NCI-H526 (cell line): ENCODE measurements around the gene CES1.
"Not testable (repeated sequence)": the region's sequence is repeated elsewhere in the genome, so short reads cannot be mapped to it uniquely, and the experiment has no call there.

Experiments
- DNase-seq, 2 experiments: peaks; one replicate each; lab custom pipeline; 2025; lab: John Stamatoyannopoulos, UW

The CES1 gene

DNA sequence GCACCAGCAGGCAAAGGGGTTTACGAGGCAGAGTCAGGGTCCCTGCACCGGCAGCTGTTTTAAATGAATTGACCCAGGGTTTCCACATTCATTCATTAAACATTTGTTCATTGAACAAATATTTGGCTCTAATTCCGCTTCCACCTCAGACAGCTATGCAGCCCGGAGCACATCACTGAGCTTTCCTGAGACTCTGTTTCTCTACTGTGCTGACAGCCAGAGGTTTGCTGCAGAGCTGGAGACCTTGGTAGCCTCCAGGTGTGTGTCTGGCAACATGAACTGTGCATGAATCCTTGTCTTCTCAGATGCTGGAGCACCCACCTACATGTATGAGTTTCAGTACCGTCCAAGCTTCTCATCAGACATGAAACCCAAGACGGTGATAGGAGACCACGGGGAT is 42.7 kb downstream of the CES1 start:
- DNase-seq: not testable (repeated sequence)

DNA sequence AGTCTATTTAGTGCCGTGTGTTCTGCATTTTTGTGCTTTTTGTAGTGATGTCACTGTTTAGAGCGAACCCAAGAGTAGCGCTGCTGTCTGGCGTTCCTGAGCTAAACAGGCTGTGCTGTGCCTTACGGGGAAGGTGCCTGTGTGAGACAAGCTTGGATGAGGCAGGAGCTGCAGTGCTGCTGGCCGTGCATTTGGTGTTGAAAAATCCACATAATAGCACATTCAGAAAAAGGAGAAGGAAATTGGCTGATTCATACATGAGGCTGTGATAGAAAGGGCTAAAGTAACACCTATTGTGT is 50.2 kb downstream of the CES1 start:
- not testable (repeated sequence) for DNase-seq

DNA sequence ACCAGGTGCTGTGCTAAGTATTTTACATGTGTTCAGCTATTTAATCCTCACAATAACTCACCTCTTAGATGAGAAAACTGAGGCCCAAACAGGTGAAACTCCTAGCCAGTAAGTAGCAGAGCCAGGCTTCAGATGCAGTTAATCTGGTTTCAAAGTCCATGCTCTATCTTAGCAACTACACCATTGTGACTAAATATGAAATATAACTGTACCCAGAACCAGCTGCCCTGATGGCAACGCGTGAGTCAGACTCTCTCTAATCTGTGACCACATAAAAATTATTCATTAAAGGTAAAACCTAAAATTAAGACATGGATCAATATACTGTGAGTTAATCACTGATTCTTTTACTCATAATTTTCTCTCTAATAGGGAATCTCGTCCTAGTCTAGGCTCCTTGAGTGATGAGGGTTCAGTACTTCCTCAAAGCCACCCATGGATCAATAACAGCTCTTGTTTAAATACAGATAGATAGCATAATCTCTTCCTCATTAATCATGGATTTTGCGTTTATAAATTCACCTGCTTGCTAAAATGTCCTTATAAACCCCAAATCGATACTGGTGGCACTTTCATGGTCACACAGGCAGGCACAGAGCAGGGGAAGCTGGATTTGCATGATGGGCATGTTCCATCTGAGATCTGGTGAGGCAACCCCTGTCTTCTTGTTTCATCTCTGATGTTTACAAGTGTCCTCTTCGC is 50.7 kb downstream of the CES1 start:
- DNase-seq: not testable (repeated sequence)

DNA sequence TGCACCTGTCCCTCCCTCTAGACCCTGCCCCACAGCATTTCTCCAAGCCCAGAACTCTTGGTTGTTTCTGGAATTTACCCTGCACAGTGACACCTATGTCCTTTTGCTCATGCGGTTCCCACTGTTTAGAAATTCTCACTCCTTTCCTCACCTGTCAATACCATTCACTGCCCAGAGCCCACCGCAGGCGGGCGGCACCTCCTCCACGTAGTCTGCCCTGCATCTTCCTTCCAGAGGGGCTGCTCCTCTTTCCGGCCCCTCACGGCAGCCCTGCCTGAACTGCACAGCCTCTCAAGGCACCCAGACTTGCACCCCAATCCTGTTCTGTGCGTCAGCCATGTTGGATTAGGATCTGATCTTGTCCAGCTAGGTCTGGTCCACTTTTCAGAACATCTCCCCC is 51.4 kb downstream of the CES1 start:
- not testable (repeated sequence) for DNase-seq

DNA sequence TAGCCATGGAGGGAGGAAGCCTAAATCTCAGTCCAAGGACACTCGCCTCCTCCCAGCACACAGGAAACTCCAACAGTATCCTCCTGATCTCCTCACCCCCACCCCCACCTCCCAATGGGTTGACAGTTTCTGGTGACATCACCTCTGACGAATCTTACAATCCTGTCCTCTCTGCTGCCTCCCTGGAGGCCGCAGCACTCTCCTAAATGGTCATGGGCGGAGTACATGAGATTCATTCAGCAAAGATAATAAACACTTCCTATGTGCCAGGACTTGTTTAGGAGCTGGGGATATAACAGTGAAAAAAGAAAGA is 52.8 kb downstream of the CES1 start:
- not testable (repeated sequence) for DNase-seq

DNA sequence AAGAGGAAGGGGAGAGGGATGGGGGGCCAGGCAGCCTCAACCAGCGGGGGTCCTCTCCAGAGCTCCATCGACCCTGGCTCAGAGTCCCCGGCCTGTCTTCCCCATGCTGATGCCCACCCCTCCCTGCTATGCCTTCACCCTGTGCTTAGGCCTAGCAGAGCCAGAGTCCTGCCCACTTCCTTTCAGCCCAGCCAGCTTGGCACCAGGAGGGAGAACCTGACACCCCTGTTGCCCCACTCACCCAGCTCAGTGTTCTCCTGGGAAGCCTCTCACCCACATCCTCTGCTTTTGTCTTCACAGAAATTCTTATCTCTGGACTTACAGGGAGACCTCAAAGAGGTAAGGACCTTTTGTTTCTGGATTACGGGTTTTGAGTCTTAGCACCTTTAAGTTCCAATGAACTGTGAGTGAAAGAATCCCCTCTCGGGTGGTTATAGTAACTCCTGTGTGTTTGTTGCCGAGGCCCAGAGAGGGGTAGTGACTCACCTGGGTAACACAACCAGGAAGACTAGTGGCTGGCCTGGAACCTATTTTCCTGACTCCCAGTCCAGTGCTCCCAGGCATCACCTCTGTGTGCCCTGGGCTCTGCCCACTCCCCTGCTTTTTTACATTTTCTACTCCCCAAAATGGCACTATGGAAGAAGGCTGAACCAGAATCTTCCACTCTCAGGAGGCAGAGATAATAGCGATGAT is 53.3 kb downstream of the CES1 start:
- DNase-seq: no peak

DNA sequence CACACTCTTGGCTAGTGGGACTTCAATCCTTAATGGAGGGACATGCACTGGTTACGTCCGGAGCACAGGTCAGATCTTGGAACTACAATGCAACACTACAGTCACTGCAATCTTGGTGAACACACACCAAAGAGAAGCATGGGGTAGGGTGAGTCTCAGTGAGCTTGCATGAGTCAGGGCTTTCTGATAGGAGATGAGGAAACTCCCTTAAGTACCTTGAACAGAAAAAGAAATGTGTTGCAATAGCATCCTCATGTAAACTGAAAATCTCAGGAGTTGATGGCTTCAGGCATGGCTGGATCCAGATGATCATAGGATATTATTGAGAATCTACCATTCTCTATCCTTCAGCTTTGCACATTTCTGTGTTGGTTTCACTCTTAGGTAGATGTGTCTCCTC is 54.1 kb downstream of the CES1 start:
- no peak for DNase-seq

DNA sequence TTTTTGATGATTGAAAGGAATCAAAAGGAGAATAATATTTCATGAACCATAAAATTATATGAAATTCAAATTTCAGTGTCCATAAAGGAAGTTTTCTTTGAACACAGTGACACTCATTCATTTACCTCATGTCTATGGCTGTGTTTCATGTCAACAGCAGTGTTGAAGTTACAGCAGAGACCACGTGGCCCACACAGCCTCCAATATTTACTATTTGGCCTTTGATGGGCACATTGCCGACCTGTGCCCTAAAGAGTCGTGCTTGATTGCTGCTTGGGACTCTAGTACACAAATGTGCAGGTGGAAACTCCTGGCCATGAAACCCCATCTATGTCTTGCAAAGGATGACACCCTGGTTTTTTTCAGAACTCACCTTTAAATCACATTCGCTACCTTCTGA is 57.0 kb downstream of the CES1 start:
- DNase-seq: no peak

DNA sequence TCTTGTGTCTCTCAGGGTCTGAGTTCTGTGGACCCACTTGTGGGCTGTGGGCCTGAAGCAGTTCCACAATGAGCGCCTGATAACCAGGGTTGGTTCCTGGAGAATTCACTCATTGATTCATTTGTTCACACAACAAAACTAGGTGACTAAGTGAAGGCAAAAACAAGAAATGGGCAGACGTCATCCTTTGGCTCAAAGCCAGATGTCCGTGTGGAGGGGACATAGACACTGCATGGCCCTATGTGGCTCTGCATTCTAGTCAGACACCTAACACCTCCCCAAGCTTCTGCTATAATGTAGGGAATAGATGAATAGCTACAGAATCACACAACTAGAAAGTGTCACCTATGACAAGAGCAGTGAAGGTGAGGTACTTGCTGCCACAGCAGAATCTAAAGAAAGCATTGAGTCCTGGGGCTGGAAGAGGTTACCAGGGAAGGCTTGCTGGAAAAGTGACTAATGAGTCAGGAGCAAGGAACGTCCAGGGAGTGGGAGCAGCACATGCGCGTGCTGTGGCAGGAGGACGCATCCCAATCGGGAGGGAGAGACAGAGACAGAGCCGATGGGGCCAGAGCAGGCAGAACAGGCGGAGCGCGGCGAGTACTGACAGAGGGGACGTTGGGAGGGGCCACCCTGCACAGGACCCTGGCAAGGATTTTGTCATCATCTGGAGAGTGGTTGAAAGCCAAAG is 58.9 kb downstream of the CES1 start:
- DNase-seq: no peak

DNA sequence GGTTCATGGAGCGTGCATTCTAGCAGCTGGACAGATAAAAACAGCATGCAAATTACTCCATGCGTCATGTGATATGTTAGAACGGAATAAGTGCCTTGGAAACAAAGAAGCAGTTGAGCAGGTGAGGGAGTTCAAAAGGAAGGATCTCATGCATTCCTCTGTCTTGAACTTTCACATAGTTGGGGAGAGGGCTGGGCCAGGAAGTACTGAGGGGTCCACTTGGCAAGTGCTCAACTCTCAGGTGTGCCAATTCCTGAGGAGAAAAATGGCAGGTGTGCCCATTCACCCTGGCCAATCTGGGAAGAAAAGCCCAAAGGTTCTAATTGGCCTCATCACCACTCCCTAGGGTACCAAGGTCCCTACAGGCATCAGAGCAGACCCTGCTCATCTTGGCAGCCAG is 67.7 kb downstream of the CES1 start:
- no peak for DNase-seq

DNA sequence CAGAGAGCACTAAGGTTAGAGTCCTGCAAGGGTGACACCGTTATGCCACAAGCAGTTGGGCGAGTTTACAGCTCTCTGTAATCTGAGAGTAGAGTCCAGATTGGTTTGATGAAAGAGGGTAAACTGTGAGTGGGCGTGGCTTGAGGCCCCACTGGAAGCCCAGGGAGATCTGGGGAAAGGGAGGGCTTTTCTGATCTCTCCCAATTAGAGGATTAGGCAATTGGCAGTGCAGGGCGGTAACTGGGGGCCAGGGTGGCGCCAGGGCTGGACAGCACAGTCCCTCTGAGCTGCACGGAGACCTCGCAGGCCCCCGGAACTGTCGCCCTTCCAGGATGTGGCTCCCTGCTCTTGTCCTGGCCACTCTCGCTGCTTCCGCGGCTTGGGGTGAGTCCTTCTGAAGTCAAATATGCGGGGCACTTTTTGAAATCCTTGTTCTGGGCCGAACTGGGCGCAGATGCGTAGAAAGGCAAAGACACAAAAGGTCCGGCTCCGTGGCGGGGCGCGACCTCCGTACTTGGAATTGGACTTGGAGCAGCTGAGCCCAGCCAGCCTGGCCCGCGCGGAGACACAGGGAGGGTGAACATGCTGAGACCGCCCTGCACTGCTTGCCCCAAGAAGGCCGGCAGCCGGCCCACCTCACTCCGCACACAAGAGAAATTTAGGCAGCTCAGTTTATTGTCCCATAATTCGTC is 72.4 kb downstream of the CES1 start:
- no peak for DNase-seq

DNA sequence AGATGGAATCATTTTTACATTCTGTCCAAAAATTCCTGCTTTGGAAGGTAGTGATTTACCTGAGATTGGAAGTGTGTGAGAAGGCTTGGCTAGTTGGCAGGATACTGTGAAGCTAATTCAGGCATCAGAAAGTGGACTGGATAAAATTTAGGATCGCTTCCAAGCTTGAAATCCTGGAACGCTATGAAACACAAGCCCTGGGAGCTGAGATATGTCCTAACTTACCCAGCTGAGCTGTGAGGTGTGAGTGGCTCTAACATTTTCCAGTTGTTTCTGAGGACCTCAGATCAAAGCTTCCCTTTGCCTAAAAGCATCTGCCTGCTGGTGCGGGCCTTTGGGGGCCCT is 73.0 kb downstream of the CES1 start:
- DNase-seq: not testable (repeated sequence)

DNA sequence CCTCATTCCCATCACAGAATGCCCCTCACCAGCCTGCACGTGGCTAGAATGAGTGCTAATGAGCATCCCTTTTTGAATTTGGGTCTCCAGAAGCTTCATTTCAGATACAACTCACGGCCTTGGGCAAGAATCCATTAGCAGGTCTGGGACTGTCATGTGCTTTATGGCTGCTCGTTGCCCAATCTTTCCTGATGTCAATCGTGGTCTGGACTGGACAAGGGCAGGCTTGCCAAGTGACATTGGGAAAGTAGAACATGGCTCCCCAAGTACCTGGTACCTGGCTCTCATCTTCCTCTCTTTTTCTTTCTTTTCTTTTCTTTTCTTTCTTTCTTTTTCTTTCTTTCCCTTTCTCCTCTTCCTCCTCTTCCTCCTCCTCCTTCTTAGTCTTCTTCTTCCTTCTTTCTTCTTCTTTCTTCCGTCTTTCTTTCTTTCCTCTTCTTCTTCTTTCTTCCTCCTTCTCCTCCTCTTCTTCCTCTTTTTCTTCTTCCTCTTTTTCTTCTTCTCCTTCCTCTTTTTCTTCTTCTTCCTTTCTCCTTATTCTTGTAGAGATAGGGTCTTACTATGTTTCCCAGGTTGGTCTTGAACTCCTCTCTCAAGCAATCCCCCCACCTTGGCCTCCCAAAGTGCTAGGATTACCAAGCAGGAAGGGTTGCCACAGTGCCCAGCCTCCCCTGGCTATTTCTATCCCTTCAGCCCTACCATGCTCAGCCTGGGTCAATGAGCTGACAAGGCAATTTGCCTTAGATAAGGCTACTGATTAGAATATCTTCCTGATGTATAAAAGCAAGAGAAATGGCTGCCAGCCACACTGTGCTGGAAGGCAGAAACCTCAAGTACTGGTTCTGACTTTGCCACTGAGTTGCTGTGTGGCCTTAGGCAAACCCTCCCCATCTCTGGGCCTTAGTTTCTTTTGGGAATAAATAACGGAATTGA is 75.0 kb downstream of the CES1 start:
- DNase-seq: not testable (repeated sequence)

DNA sequence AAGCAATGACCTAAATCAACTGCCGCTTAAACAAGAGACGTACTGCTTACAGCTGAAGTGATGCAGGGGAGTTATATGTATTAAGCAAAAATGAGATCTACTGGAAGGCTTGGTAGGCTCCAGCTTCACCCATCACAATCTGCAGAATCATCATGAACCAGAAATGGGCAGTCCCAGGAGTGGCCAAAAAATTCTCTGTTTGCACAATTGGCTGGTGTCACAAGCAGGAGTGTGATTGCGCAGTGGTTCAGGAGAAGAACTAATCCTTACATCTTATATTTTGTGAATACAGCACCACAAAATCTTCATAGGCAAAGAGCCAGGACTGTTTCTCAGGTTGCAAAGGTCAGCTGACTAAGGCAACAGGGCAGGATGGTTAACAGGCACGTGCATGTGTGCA is 75.9 kb downstream of the CES1 start:
- no peak for DNase-seq

DNA sequence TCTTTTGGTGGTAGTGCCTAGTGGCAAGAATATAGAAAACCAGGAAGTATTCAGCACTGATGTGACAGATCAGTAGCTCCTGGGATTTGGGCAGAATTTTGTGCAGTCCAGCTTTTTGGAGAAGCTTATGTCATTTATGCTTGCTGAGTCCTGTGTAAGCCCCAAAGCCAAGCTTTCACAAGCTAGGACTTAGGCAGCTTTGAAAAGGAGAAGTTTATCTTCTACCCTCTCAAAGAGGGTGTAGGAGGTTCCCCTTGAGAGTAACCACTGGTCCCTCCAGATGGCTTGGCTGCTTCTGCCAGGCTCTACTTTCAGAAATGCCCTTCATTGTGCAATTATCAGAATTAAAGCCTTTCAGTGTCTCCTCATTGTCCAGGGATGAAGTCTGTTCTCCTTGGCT is 78.8 kb downstream of the CES1 start:
- DNase-seq: no peak

DNA sequence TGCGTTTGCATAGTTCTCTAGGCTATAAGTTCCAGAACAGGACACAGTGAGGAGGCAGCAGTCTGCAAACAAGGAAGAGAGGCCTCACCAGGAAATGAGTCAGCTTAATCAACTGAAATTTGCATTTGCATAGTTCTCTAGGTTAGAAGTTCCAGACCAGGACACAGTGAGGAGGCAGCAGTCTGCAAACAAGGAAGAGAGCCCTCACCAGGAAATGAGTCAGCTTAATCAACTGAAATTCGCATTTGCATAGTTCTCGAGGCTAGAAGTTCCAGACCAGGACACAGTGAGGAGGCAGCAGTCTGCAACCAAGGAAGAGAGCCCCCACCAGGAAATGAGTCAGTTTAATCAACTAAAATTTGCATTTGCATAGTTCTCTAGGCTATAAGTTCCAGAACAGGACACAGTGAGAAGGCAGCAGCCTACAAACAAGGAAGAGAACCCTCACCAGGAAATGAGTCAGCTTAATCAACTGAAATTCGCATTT is 79.7 kb downstream of the CES1 start:
- not testable (repeated sequence) for DNase-seq
